Right renal pelvis (tissue), 4 donors: Measurements from ENCODE around the gene SGPL1. TPM values are rescaled to one million over a fixed set of nuclear protein-coding genes. Genes with fewer than 3 reads are reported as not detected.

Source experiments
- DNase-seq, 4 donors: peaks; one replicate each; pipeline ENCODE4 v3.0.0-alpha.2; 2013; ENCODE audit warnings: low read depth in 4 of 4, low spot score in 3 of 4, missing footprints in 1 of 4
- polyA plus RNA-seq, 4 donors: library from polyadenylated mRNA; unstranded; fragments of 120-200 nt; gene quantifications; one replicate each; pipeline ENCODE4 v1.2.1, GENCODE V29; 2013; ENCODE audit not compliant: insufficient read length in 4 of 4

SGPL1 gene
- polyA plus RNA-seq, 4 donors = 52.5 to 59.4 (median 57.2) TPM

- no peak for DNase-seq
These were observed 8.2 kb upstream of the SGPL1 start for GRCh38 chr10:70807556-70807955.

GRCh38 chr10:70809011-70809611 is 6.6 kb upstream of the SGPL1 start:
- no peak for DNase-seq

- DNase-seq = no peak
These were observed 6.0 kb upstream of the SGPL1 start for GRCh38 chr10:70809726-70810125.

- no peak for DNase-seq
These were observed 4.8 kb upstream of the SGPL1 start for GRCh38 chr10:70810967-70811366.

GRCh38 chr10:70811881-70812280 is 3.9 kb upstream of the SGPL1 start:
- DNase-seq = no peak

- DNase-seq = no peak
These were observed 2.9 kb upstream of the SGPL1 start for GRCh38 chr10:70812814-70813213.

- no peak for DNase-seq
These were observed 1.6 kb upstream of the SGPL1 start for GRCh38 chr10:70814126-70814525.

GRCh38 chr10:70816220-70816894 is 609 bp downstream of the SGPL1 start:
- DNase-seq = peak; percentile 65 to 81 (median 77)

GRCh38 chr10:70820976-70821750 is 5.4 kb downstream of the SGPL1 start:
- DNase-seq = no peak

- no peak for DNase-seq
These were observed 6.5 kb downstream of the SGPL1 start for GRCh38 chr10:70822076-70822820.

- no peak for DNase-seq
These were observed 11.5 kb downstream of the SGPL1 start for GRCh38 chr10:70827086-70827757.

- DNase-seq = no peak
These were observed 13.2 kb downstream of the SGPL1 start for GRCh38 chr10:70828923-70829322.

GRCh38 chr10:70829543-70829942 is 13.8 kb downstream of the SGPL1 start:
- no peak for DNase-seq

- no peak for DNase-seq
These were observed 14.4 kb downstream of the SGPL1 start for GRCh38 chr10:70830164-70830563.

GRCh38 chr10:70832221-70832620 is 16.5 kb downstream of the SGPL1 start:
- no peak for DNase-seq

GRCh38 chr10:70832852-70833528 is 17.2 kb downstream of the SGPL1 start:
- DNase-seq = no peak

GRCh38 chr10:70833601-70834000 is 17.9 kb downstream of the SGPL1 start:
- DNase-seq = no peak

- no peak for DNase-seq
These were observed 18.3 kb downstream of the SGPL1 start for GRCh38 chr10:70834021-70834420.

- no peak for DNase-seq
These were observed 18.8 kb downstream of the SGPL1 start for GRCh38 chr10:70834441-70835151.
